HCT116 (cell line): ENCODE data around the gene ANXA4. TPM values are rescaled to one million over a fixed set of nuclear protein-coding genes. Genes with fewer than 3 reads are reported as not detected.

Source experiments
- ATAC-seq: fragments of 200-7000 bp; cut with Tn5 transposase; 2 replicates; pipeline ENCODE4 v1.9.1; 2020; ENCODE audit warnings: mild to moderate bottlenecking, moderate library complexity
- BruUV-seq: library from RNA; stranded (reverse); fragments of 400-500 nt; replicated peaks from 2 replicates; lab custom pipeline; 2021; lab: Mats Ljungman, UMichigan
- CTCF ChIA-PET: fragments of 300-600 bp; sonication (Branson Sonifier 250); formaldehyde crosslinking; loops from one replicate; lab custom pipeline; 2021; ENCODE audit warnings: antibody characterized with exemption; lab: Charles Lee
- POLR2A ChIA-PET: fragments of 300-600, 350-600 bp; sonication (Branson Sonifier 250); formaldehyde crosslinking; loops from one replicate; lab custom pipeline; 2021; ENCODE audit warnings: antibody characterized with exemption; lab: Charles Lee
- RAD21 ChIA-PET, 2 experiments: fragments of 300-600 bp; sonication (Branson Sonifier 250); formaldehyde crosslinking; loops; one replicate each; lab custom pipeline; 2023; ENCODE audit warnings: low total read pairs in 2 of 2; ENCODE audit not compliant: uncharacterized antibody in 2 of 2, unreplicated experiment in 2 of 2, low non-redundant PET in 1 of 2; lab: Charles Lee
- DNase-seq: peaks from one replicate; pipeline ENCODE4 v3.0.0-alpha.2; 2010; ENCODE audit warnings: low read depth, low spot score
- H2AFZ ChIP-seq: fragments of 200-600 bp; shearing (Covaris generic), sonication (generic); 2 replicates; pipeline ENCODE4 v1.6.1; 2017; ENCODE audit warnings: low read depth, mixed run types, mixed read lengths, antibody characterized with exemption, low read length; ENCODE audit not compliant: poor library complexity, severe bottlenecking
- H3K27ac ChIP-seq: 2 replicates; pipeline ENCODE4 v1.5.1; 2012; ENCODE audit warnings: low read depth, low read length
- H3K27me3 ChIP-seq: fragments of 200-600 bp; sonication (generic); 2 replicates; pipeline ENCODE4 v1.6.1; 2016; ENCODE audit warnings: mixed run types, low read length, mixed read lengths; ENCODE audit not compliant: insufficient read depth
- H3K36me3 ChIP-seq, 2 experiments: fragments of 200-500 bp in 1 of 2; fragments of 200-600 bp in 1 of 2; sonication (Bioruptor generic) in 1 of 2; sonication (generic) in 1 of 2; 2 replicates each; pipeline versions ENCODE4 v1.5.1 to v1.6.1; 2014 to 2016; ENCODE audit warnings: low read length in 2 of 2, inconsistent platforms in 1 of 2, mixed read lengths in 1 of 2, mixed run types in 1 of 2; ENCODE audit not compliant: insufficient read depth in 2 of 2, control insufficient read depth in 1 of 2
- H3K4me1 ChIP-seq, 2 experiments: fragments of 200-600 bp in 1 of 2; sonication (generic) in 1 of 2; 2 replicates each; pipeline versions ENCODE4 v1.5.1 to v1.6.1; 2012 to 2017; ENCODE audit warnings: low read length in 2 of 2, inconsistent platforms in 1 of 2, mild to moderate bottlenecking in 1 of 2, mixed read lengths in 1 of 2, mixed run types in 1 of 2, moderate library complexity in 1 of 2; ENCODE audit not compliant: insufficient read depth in 2 of 2, control insufficient read depth in 1 of 2
- H3K4me2 ChIP-seq: fragments of 200-600 bp; sonication (generic); 2 replicates; pipeline ENCODE4 v1.6.1; 2017; ENCODE audit warnings: mixed run types, low read length, mixed read lengths
- H3K4me3 ChIP-seq, 2 experiments: fragments of 200-600 bp in 1 of 2; sonication (generic) in 1 of 2; replicated peaks in 1 of 2; 2 replicates each; pipeline ENCODE4 v1.5.1; 2011 to 2016; ENCODE audit warnings: low read length in 2 of 2, control low read depth in 1 of 2, low read depth in 1 of 2, mild to moderate bottlenecking in 1 of 2, mixed read lengths in 1 of 2, mixed run types in 1 of 2
- H3K79me2 ChIP-seq: fragments of 200-600 bp; sonication (generic); 2 replicates; pipeline ENCODE4 v1.6.1; 2017; ENCODE audit warnings: mild to moderate bottlenecking, mixed run types, low read length, moderate library complexity, mixed read lengths; ENCODE audit not compliant: insufficient read depth
- H3K9ac ChIP-seq: fragments of 200-600 bp; sonication (generic); 2 replicates; pipeline ENCODE4 v1.6.1; 2016; ENCODE audit warnings: low read length, mixed read lengths
- H3K9me2 ChIP-seq: fragments of 200-600 bp; sonication (generic), shearing (Covaris generic); 2 replicates; pipeline ENCODE4 v1.6.1; 2017; ENCODE audit warnings: mixed run types, mild to moderate bottlenecking, moderate library complexity; ENCODE audit not compliant: insufficient read depth
- H3K9me3 ChIP-seq, 2 experiments: fragments of 200-500 bp in 1 of 2; fragments of 200-600 bp in 1 of 2; sonication (Bioruptor generic) in 1 of 2; sonication (generic) in 1 of 2; 2 replicates each; pipeline ENCODE4 v1.6.1; 2014 to 2017; ENCODE audit warnings: low read length in 2 of 2, mixed read lengths in 2 of 2, inconsistent platforms in 1 of 2, low read depth in 1 of 2, mild to moderate bottlenecking in 1 of 2, mixed run types in 1 of 2, moderate library complexity in 1 of 2; ENCODE audit not compliant: control insufficient read depth in 1 of 2, insufficient read depth in 1 of 2
- H4K20me1 ChIP-seq: fragments of 200-600 bp; sonication (generic), shearing (Covaris generic); 2 replicates; pipeline ENCODE4 v1.6.1; 2017; ENCODE audit warnings: mixed run types, mild to moderate bottlenecking, moderate library complexity; ENCODE audit not compliant: insufficient read depth
- CBX3 ChIP-seq: IDR thresholded peaks from 2 replicates; pipeline ENCODE4 v1.6.1; 2012; ENCODE audit warnings: low read depth
- EGR1 ChIP-seq: IDR thresholded peaks from 2 replicates; pipeline ENCODE4 v1.6.1; 2012; ENCODE audit warnings: low read depth
- FOSL1 ChIP-seq: IDR thresholded peaks from 2 replicates; pipeline ENCODE4 v1.6.1; 2012; ENCODE audit warnings: low read depth
- JUND ChIP-seq: IDR thresholded peaks from 2 replicates; pipeline ENCODE4 v1.6.1; 2012
- POLR2AphosphoS5 ChIP-seq: IDR thresholded peaks from 2 replicates; pipeline ENCODE4 v1.6.1; 2011; ENCODE audit warnings: mild to moderate bottlenecking, low read depth, low read length, moderate library complexity
- RAD21 ChIP-seq: IDR thresholded peaks from 2 replicates; pipeline ENCODE4 v1.6.1; 2012; ENCODE audit warnings: low read depth, mild to moderate bottlenecking
- SIN3A ChIP-seq: IDR thresholded peaks from 2 replicates; pipeline ENCODE4 v1.6.1; 2012; ENCODE audit warnings: low read depth
- SP1 ChIP-seq: IDR thresholded peaks from 2 replicates; pipeline ENCODE4 v1.6.1; 2012; ENCODE audit warnings: low read depth
- SRF ChIP-seq: IDR thresholded peaks from 2 replicates; pipeline ENCODE4 v1.6.1; 2012; ENCODE audit warnings: low read depth
- TCF7L2 ChIP-seq: IDR thresholded peaks from 2 replicates; pipeline ENCODE4 v1.7.0; 2011; ENCODE audit warnings: borderline replicate concordance, inconsistent platforms; ENCODE audit not compliant: insufficient read depth, insufficient read length; ENCODE audit errors: extremely low read depth
- YY1 ChIP-seq: IDR thresholded peaks from 2 replicates; pipeline ENCODE4 v1.6.1; 2011; ENCODE audit warnings: low read length, low read depth, moderate library complexity, mild to moderate bottlenecking; ENCODE audit not compliant: insufficient replicate concordance; ENCODE audit errors: extremely low read depth
- ZNF274 ChIP-seq: fragments of 200-500 bp; sonication (Bioruptor generic); IDR thresholded peaks from 2 replicates; pipeline ENCODE4 v1.6.1; 2014; ENCODE audit warnings: mild to moderate bottlenecking, low read depth, low read length, inconsistent platforms
- intact Hi-C: fragments of 100-400 bp; cut with micrococcal nuclease; formaldehyde crosslinking; loops from 2 replicates; pipeline ENCODE4 v1.10.0; 2022
- total RNA-seq: library from RNA; stranded (reverse); gene quantifications from one replicate; pipeline ENCODE4 v1.2.1, GENCODE V29; 2021; ENCODE audit not compliant: unreplicated experiment
- TF ChIP-seq, protein P1 (sequence below): IDR thresholded peaks from 2 replicates; pipeline ENCODE4 v1.6.1; 2012
- TF ChIP-seq, protein P2 (sequence below), 3 experiments: fragments of 200-600 bp in 1 of 3; sonication (generic) in 1 of 3; IDR thresholded peaks in 2 of 3; conservative IDR thresholded peaks in 1 of 3; 2 replicates each; pipeline ENCODE4 v1.5.1; 2012 to 2017; ENCODE audit warnings: low read depth in 2 of 3, low read length in 2 of 3, antibody characterized with exemption in 1 of 3, borderline replicate concordance in 1 of 3, control low read depth in 1 of 3, mild to moderate bottlenecking in 1 of 3, mixed read lengths in 1 of 3, mixed run types in 1 of 3, moderate library complexity in 1 of 3; ENCODE audit not compliant: insufficient read depth in 1 of 3
- TF ChIP-seq, protein P3 (sequence below): IDR thresholded peaks from 2 replicates; pipeline ENCODE4 v1.6.1; 2012; ENCODE audit warnings: low read depth

The ANXA4 gene
- total RNA-seq, 1 experiment from 2014 or later, result 64.6 TPM

DNA sequence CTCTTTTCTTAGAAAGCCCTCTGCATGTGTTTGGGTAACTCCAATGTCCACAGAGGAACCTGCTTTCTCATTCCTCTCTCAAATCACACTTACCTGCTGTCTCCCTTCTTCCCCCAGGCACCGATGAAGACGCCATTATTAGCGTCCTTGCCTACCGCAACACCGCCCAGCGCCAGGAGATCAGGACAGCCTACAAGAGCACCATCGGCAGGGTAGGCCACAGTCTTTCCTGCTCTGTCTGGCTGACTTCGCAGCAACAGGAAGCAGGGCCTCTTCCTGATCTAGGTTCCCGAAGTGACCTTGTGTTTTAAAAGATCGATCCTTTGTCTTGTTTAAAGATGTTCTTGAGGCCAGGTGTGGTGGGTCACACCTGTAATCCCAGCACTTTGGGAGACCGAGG is 62.5 kb downstream of the ANXA4 start:
- H3K79me2 ChIP-seq, result no peaks in the 10 kb centered on the region
- no peaks in the 10 kb centered on the region for H3K4me1 ChIP-seq
- BruUV-seq, result no TSS peak
- no peak for DNase-seq
- peaks cover 2 to 4% of the 10 kb centered on the region in 2 experiments; a peak in 2 of 4 replicates for H3K36me3 ChIP-seq
- H2AFZ ChIP-seq, result no peak overlapping the region
- no peaks in the 10 kb centered on the region for H3K27me3 ChIP-seq
- H3K4me3 ChIP-seq, result no peak overlapping the region
- no peaks in the 10 kb centered on the region for H3K9me2 ChIP-seq
- CTCF ChIA-PET, result no interaction called here
- TF ChIP-seq ZNF274, result no peak
- TF ChIP-seq SRF, result no peak
- no peak for TF ChIP-seq TCF7L2
- no peak for ATAC-seq
- H3K9me3 ChIP-seq, result no peaks in the 10 kb centered on the region
- POLR2A ChIA-PET, result no interaction called here
- intact Hi-C loops, result loop anchor here (5.0 kb wide), 1 partner anchor 77 kb away; no protein-coding TSS in a partner anchor
- H3K4me2 ChIP-seq, result no peak overlapping the region
- RAD21 ChIA-PET, result no interaction called here
- no peak overlapping the region for H3K27ac ChIP-seq
- no peak overlapping the region for H3K9ac ChIP-seq
- no peaks in the 10 kb centered on the region for H4K20me1 ChIP-seq

DNA sequence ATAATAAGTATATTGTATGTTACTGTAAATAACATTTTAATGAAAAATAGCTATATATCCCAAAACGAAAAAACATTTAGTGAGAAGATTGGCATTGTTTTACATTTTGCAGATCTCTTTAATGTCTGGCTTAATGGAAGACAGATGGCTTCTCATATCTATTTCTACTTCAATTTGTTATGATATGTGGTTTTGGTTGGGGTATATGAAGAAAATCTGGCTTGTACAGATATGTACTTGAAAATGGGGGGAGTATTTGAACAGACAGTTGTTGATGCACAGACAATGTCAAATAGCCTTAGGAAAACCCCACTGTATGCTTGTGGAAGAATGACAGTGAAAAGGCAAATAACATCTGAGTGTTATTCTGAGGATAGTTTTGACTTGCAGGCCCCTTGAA is 64.0 kb downstream of the ANXA4 start:
- no peaks in the 10 kb centered on the region for H3K9me3 ChIP-seq
- no peaks in the 10 kb centered on the region for H3K79me2 ChIP-seq
- H3K9ac ChIP-seq, result no peak overlapping the region
- DNase-seq (no peak), ATAC-seq (no peak)
- no TSS peak for BruUV-seq
- H3K36me3 ChIP-seq, result peaks cover 2 to 4% of the 10 kb centered on the region in 2 experiments; a peak in 2 of 4 replicates
- no peak overlapping the region for H3K4me3 ChIP-seq
- H3K27ac ChIP-seq, result no peak overlapping the region
- CTCF ChIA-PET, result interaction anchor here (1.0 to 1.2 kb wide), 2 partner anchors 11 to 81 kb away, joined by 3 read pairs; no protein-coding TSS in a partner anchor
- no peak overlapping the region for H3K4me2 ChIP-seq
- POLR2A ChIA-PET, result no interaction called here
- intact Hi-C loops, result no loop called here
- RAD21 ChIA-PET, result no interaction called here
- H4K20me1 ChIP-seq, result no peaks in the 10 kb centered on the region
- no peaks in the 10 kb centered on the region for H3K9me2 ChIP-seq
- no peaks in the 10 kb centered on the region for H3K4me1 ChIP-seq
- no peak overlapping the region for H2AFZ ChIP-seq
- no peaks in the 10 kb centered on the region for H3K27me3 ChIP-seq
- TF ChIP-seq RAD21 (no peak), JUND (no peak), SP1 (no peak), SIN3A (no peak), POLR2AphosphoS5 (no peak), EGR1 (no peak), FOSL1 (no peak), YY1 (no peak), CBX3 (no peak), ZNF274 (no peak), SRF (no peak)
- TF ChIP-seq, protein P1, sequence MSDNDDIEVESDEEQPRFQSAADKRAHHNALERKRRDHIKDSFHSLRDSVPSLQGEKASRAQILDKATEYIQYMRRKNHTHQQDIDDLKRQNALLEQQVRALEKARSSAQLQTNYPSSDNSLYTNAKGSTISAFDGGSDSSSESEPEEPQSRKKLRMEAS, result no peak
- TF ChIP-seq, protein P2, sequence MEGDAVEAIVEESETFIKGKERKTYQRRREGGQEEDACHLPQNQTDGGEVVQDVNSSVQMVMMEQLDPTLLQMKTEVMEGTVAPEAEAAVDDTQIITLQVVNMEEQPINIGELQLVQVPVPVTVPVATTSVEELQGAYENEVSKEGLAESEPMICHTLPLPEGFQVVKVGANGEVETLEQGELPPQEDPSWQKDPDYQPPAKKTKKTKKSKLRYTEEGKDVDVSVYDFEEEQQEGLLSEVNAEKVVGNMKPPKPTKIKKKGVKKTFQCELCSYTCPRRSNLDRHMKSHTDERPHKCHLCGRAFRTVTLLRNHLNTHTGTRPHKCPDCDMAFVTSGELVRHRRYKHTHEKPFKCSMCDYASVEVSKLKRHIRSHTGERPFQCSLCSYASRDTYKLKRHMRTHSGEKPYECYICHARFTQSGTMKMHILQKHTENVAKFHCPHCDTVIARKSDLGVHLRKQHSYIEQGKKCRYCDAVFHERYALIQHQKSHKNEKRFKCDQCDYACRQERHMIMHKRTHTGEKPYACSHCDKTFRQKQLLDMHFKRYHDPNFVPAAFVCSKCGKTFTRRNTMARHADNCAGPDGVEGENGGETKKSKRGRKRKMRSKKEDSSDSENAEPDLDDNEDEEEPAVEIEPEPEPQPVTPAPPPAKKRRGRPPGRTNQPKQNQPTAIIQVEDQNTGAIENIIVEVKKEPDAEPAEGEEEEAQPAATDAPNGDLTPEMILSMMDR (IDR thresholded peaks at IDR 0.05 in 2 of 3, conservative IDR thresholded peaks at IDR 0.05 in 1 of 3; ENCODE audit: borderline replicate concordance in 1 of 3, insufficient read depth in 1 of 3, low read depth in 2 of 3, low read length in 2 of 3), result no peak
- TF ChIP-seq, protein P3, sequence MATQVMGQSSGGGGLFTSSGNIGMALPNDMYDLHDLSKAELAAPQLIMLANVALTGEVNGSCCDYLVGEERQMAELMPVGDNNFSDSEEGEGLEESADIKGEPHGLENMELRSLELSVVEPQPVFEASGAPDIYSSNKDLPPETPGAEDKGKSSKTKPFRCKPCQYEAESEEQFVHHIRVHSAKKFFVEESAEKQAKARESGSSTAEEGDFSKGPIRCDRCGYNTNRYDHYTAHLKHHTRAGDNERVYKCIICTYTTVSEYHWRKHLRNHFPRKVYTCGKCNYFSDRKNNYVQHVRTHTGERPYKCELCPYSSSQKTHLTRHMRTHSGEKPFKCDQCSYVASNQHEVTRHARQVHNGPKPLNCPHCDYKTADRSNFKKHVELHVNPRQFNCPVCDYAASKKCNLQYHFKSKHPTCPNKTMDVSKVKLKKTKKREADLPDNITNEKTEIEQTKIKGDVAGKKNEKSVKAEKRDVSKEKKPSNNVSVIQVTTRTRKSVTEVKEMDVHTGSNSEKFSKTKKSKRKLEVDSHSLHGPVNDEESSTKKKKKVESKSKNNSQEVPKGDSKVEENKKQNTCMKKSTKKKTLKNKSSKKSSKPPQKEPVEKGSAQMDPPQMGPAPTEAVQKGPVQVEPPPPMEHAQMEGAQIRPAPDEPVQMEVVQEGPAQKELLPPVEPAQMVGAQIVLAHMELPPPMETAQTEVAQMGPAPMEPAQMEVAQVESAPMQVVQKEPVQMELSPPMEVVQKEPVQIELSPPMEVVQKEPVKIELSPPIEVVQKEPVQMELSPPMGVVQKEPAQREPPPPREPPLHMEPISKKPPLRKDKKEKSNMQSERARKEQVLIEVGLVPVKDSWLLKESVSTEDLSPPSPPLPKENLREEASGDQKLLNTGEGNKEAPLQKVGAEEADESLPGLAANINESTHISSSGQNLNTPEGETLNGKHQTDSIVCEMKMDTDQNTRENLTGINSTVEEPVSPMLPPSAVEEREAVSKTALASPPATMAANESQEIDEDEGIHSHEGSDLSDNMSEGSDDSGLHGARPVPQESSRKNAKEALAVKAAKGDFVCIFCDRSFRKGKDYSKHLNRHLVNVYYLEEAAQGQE, result no peak
